K562 (cell line): ENCODE data around the gene DCLK2. TPM values are rescaled to one million over a fixed set of nuclear protein-coding genes. Genes with fewer than 3 reads are reported as not detected.

ENCODE experiments used
- ATAC-seq: fragments of 200-7000 bp; cut with Tn5 transposase; 3 replicates; pipeline ENCODE4 v1.9.1; 2020; ENCODE audit warnings: moderate library complexity
- BruUV-seq: library from RNA; stranded (reverse); fragments of 400-500 nt; replicated peaks from 2 replicates; lab custom pipeline; 2021; lab: Mats Ljungman, UMichigan
- CTCF ChIA-PET: fragments of 300-600 bp; formaldehyde crosslinking; extraction: SDS; loops from one replicate; lab custom pipeline; 2021; ENCODE audit warnings: low intra/inter-chr PET ratio; lab: Yijun Ruan, JAX
- POLR2A ChIA-PET: fragments of 300-600, 350-650 bp; sonication (Branson Sonifier 250); formaldehyde crosslinking; extraction: SDS; loops from one replicate; lab custom pipeline; 2021; ENCODE audit warnings: antibody characterized with exemption, inconsistent platforms; lab: Yijun Ruan, JAX
- DNase-seq, 4 experiments: peaks; one replicate each; pipeline versions ENCODE4 v3.0.0 to v3.0.0-alpha.2; 2011 to 2018; ENCODE audit warnings: low spot score in 3 of 4, mixed read lengths in 3 of 4; ENCODE audit errors: extremely low read depth in 1 of 4
- FAIRE-seq: peaks from 2 replicates; lab custom pipeline; 2011; peaks lifted over from hg19 to GRCh38; lab: Jason Lieb, UNC
- H2AFZ ChIP-seq: 2 replicates; pipeline ENCODE4 v1.6.0; 2011; ENCODE audit warnings: low read depth, low read length, control low read depth, inconsistent platforms
- H3K27ac ChIP-seq: fragments of 200-600 bp; 3 replicates; pipeline ENCODE4 v1.8.0; 2011; ENCODE audit warnings: low read depth, mild to moderate bottlenecking, control low read depth, inconsistent platforms, low read length, moderate library complexity, mixed read lengths; ENCODE audit errors: extremely low read depth
- H3K27me3 ChIP-seq, 2 experiments: fragments of 300-600 bp in 1 of 2; 2 replicates in 1 of 2; 3 replicates in 1 of 2; pipeline versions ENCODE4 v1.6.0 to v1.8.0; 2011; ENCODE audit warnings: inconsistent platforms in 2 of 2, low read length in 2 of 2, mild to moderate bottlenecking in 1 of 2, mixed read lengths in 1 of 2, moderate library complexity in 1 of 2; ENCODE audit not compliant: control insufficient read depth in 2 of 2, insufficient read depth in 2 of 2
- H3K36me3 ChIP-seq: fragments of 300-600 bp; 3 replicates; pipeline ENCODE4 v1.8.0; 2011; ENCODE audit warnings: mild to moderate bottlenecking, low read length, inconsistent platforms; ENCODE audit not compliant: control insufficient read depth, insufficient read depth
- H3K4me1 ChIP-seq, 2 experiments: fragments of 200-600 bp in 1 of 2; replicated peaks in 1 of 2; 2 replicates in 1 of 2; 3 replicates in 1 of 2; pipeline versions ENCODE4 v1.5.1 to v1.8.0; 2011; ENCODE audit warnings: inconsistent platforms in 2 of 2, low read length in 2 of 2, mild to moderate bottlenecking in 1 of 2, mixed read lengths in 1 of 2, moderate library complexity in 1 of 2; ENCODE audit not compliant: control insufficient read depth in 2 of 2, insufficient read depth in 2 of 2
- H3K4me2 ChIP-seq: 2 replicates; pipeline ENCODE4 v1.6.1; 2011; ENCODE audit warnings: low read length, control low read depth, inconsistent platforms, mixed read lengths; ENCODE audit not compliant: insufficient read depth
- H3K4me3 ChIP-seq: fragments of 200-600 bp; sonication (generic), shearing (Covaris generic); 2 replicates; pipeline ENCODE4 v1.5.1; 2016; ENCODE audit warnings: control low read depth, inconsistent platforms
- H3K79me2 ChIP-seq: fragments of 200-600 bp; 3 replicates; pipeline ENCODE4 v1.8.0; 2011; ENCODE audit warnings: low read length, inconsistent platforms; ENCODE audit not compliant: control insufficient read depth, insufficient read depth
- H3K9ac ChIP-seq, 2 experiments: 2 replicates each; pipeline versions ENCODE4 v1.6.0 to v1.6.1; 2011; ENCODE audit warnings: low read depth in 2 of 2, low read length in 2 of 2, control low read depth in 1 of 2, inconsistent platforms in 1 of 2, mild to moderate bottlenecking in 1 of 2, mixed read lengths in 1 of 2; ENCODE audit not compliant: insufficient read depth in 1 of 2
- H3K9me1 ChIP-seq: one replicate; pipeline ENCODE4 v1.6.0; 2011; ENCODE audit warnings: inconsistent platforms, mild to moderate bottlenecking, low read length, moderate library complexity; ENCODE audit not compliant: control insufficient read depth, insufficient read depth
- H3K9me3 ChIP-seq: replicated peaks from 2 replicates; pipeline ENCODE4 v1.5.1; 2011; ENCODE audit warnings: low read depth, low read length, inconsistent platforms; ENCODE audit not compliant: control insufficient read depth, insufficient read depth
- H4K20me1 ChIP-seq: replicated peaks from 2 replicates; pipeline ENCODE4 v1.6.1; 2011; ENCODE audit warnings: low read length, inconsistent platforms, mixed read lengths; ENCODE audit not compliant: control insufficient read depth, insufficient read depth
- CXXC5 ChIP-seq: fragments of 250-450 bp; sonication (Bioruptor Pico); IDR thresholded peaks from 2 replicates; pipeline ENCODE4 v1.8.0; 2022; ENCODE audit warnings: inconsistent platforms, mild to moderate bottlenecking, moderate library complexity
- ETS2 ChIP-seq: IDR thresholded peaks from 2 replicates; pipeline ENCODE4 v1.6.1; 2016; ENCODE audit warnings: borderline replicate concordance, missing genetic modification characterization, mild to moderate bottlenecking, moderate library complexity, missing compliant biosample characterization; ENCODE audit not compliant: poor library complexity, severe bottlenecking
- HMGN3 ChIP-seq: IDR thresholded peaks from 2 replicates; pipeline ENCODE4 v1.6.1; 2011; ENCODE audit warnings: borderline replicate concordance, low read depth, mild to moderate bottlenecking, mixed read lengths, low read length; ENCODE audit not compliant: insufficient read length; ENCODE audit errors: extremely low read depth
- NFIX ChIP-seq: fragments of 250-450 bp; sonication (Bioruptor Pico); IDR thresholded peaks from 2 replicates; pipeline ENCODE4 v1.4.0; 2020; ENCODE audit warnings: low read depth, mild to moderate bottlenecking, moderate library complexity
- TAF1 ChIP-seq: IDR thresholded peaks from 2 replicates; pipeline ENCODE4 v1.6.1; 2011; ENCODE audit warnings: mild to moderate bottlenecking, low read length, moderate library complexity; ENCODE audit not compliant: insufficient read depth, control insufficient read depth, severe bottlenecking; ENCODE audit errors: extremely low read depth
- TBL1XR1 ChIP-seq, 2 experiments: IDR thresholded peaks; 2 replicates each; pipeline ENCODE4 v1.6.1; 2012; ENCODE audit warnings: improper control_type of control experiment in 2 of 2, low read length in 2 of 2, mild to moderate bottlenecking in 1 of 2
- TOE1 ChIP-seq, 2 experiments: fragments of 450-650 bp in 1 of 2; sonication (generic) in 1 of 2; formaldehyde crosslinking in 1 of 2; IDR thresholded peaks; 2 replicates each; pipeline versions ENCODE4 v1.7.1 to v1.8.0; 2016 to 2022; ENCODE audit warnings: borderline replicate concordance in 2 of 2, mild to moderate bottlenecking in 2 of 2, antibody characterized with exemption in 1 of 2, inconsistent platforms in 1 of 2, low read depth in 1 of 2, missing genetic modification reagents in 1 of 2, moderate library complexity in 1 of 2
- ZBTB2 ChIP-seq: fragments of 450-650 bp; IDR thresholded peaks from 2 replicates; pipeline ENCODE4 v1.6.1; 2016; ENCODE audit warnings: antibody characterized with exemption
- ZNF586 ChIP-seq: fragments of 450-650 bp; formaldehyde crosslinking; conservative IDR thresholded peaks from 2 replicates; pipeline ENCODE4 v1.4.0; 2020; ENCODE audit warnings: mild to moderate bottlenecking, moderate library complexity
- ZNF589 ChIP-seq: fragments of 200-800 bp; sonication (Bioruptor generic); IDR thresholded peaks from 2 replicates; pipeline ENCODE4 v1.6.1; 2016; ENCODE audit warnings: low read depth, missing genetic modification characterization, missing compliant biosample characterization
- WGBS: fragments of 100-300 bp; shearing (Covaris generic); methylation state at CpG from one replicate; pipeline ENCODE4 v1.1.6; 2016; ENCODE audit warnings: low coverage, mixed read lengths; ENCODE audit not compliant: insufficient coverage; ENCODE audit errors: missing lambda C conversion rate; 5-methylcytosine and 5-hydroxymethylcytosine counted together
- in situ Hi-C: fragments of 300-500 bp; cut with MboI; formaldehyde crosslinking; loops from 4 replicates; pipeline ENCODE4 v1.15.0; 2018; ENCODE audit warnings: inconsistent platforms, mixed read lengths
- intact Hi-C: fragments of 100-400 bp; cut with micrococcal nuclease; formaldehyde crosslinking; loops from 2 replicates; pipeline ENCODE4 v1.14.2; 2022
- polyA plus RNA-seq, 8 experiments: library from polyadenylated mRNA; depleted of rRNA in 4 of 8; stranded (reverse) in 5 of 8; unstranded in 3 of 8; fragments of >200 nt; fragmentation: Nextera tagmentation in 2 of 8; fragmentation: Illumina TruSeq in 1 of 8; extraction: Ambion mirVana in 2 of 8; extraction: Trizol in 1 of 8; gene quantifications; 2 replicates each; pipeline versions ENCODE4 v1.2.1 to v1.2.3, GENCODE V29; 2011 to 2014; ENCODE audit warnings: inconsistent platforms in 1 of 8, missing spikeins in 1 of 8
- total RNA-seq, 7 experiments: library from RNA; depleted of rRNA in 6 of 7; stranded (reverse); fragments of >200 nt in 6 of 7; fragmentation: Illumina TruSeq in 2 of 7; extraction: Trizol in 2 of 7; gene quantifications; 2 replicates each; pipeline versions ENCODE4 v1.2.1 to v1.2.3, GENCODE V29; 2011 to 2021; ENCODE audit warnings: low replicate concordance in 1 of 7

Gene DCLK2
- total and polyA plus RNA-seq, 9 of the 15 experiments (the other 6 are each of a cell fraction or from before 2014, with no cell fraction given), result not detected

- no peak for DNase-seq
- Histone ChIP-seq H2AFZ (no peak overlapping the region), H3K79me2 (no peaks in the 10 kb centered on the region), H3K9ac (no peak overlapping the region), H3K27ac (no peak overlapping the region), H4K20me1 (no peaks in the 10 kb centered on the region), H3K4me1 (no peaks in the 10 kb centered on the region), H3K36me3 (no peaks in the 10 kb centered on the region), H3K27me3 (no peaks in the 10 kb centered on the region; a peak in 1 of 5 replicates), H3K4me3 (no peak overlapping the region), H3K9me1 (no peaks in the 10 kb centered on the region), H3K9me3 (no peaks in the 10 kb centered on the region), H3K4me2 (no peak overlapping the region)
- no peak for ATAC-seq
- no peak for FAIRE-seq
- no TSS peak for BruUV-seq
- TF ChIP-seq NFIX (CRISPR knock-in tag) (no peak), ZBTB2 (no peak), HMGN3 (no peak), TBL1XR1 (IDR thresholded peaks at IDR 0.05; ENCODE audit: low read length in 2 of 2) (no peak), TOE1 (IDR thresholded peaks at IDR 0.05; ENCODE audit: borderline replicate concordance) (no peak), TOE1 (CRISPR knock-in tag; IDR thresholded peaks at IDR 0.05; ENCODE audit: borderline replicate concordance, low read depth) (no peak), ETS2 (tag) (no peak), ZNF586 (CRISPR knock-in tag) (no peak), TAF1 (no peak), ZNF589 (CRISPR knock-in tag) (no peak), CXXC5 (CRISPR knock-in tag) (no peak)
- ChIA-PET POLR2A (interaction anchor here (1.2 kb wide), 1 partner anchor 13 kb away, joined by 3 read pairs; no protein-coding TSS in a partner anchor), CTCF (no interaction called here)
- WGBS, result 2% methylated on average over 4 of the region's 4 CpGs
- in situ Hi-C loops, result no loop called here
- intact Hi-C loops, result no loop called here
Observed at GRCh38 chr4:150156543-150156942, 78.3 kb downstream of the DCLK2 start.
